Activated CD8-positive, alpha-beta memory T cell treated with anti-CD3 and anti-CD28 coated beads, Interleukin-2, amount 50 U/mL, for 24 hours (primary cell): ENCODE data around the gene FLG2.
"Not testable (repeated sequence)": the region's sequence is repeated elsewhere in the genome, so short reads cannot be mapped to it uniquely, and the experiment has no call there.

ENCODE experiments used
- DNase-seq: peaks from one replicate; pipeline ENCODE4 v3.0.0-alpha.2; 2020; ENCODE audit errors: extremely low read depth

Gene FLG2

DNA sequence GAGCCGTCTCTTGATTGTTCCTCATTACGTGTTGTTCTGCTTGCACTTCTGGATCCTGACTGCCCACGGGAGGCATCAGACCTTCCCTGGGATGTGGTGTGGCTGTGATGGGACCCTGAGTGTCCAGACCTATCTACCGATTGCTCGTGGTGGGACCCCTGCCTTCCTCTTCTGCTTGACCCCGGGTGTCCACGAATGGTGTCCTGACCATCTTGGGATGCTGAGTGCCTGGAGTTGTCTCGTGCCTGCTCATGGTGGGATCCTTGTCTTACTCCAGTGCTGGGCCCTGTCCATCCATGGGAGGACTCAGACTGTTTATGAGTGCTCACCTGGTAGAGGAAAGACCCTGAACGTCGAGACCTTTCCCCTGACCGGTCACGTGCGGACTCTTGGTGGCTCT, 47.6 kb downstream of the FLG2 start:
- DNase-seq: not testable (repeated sequence)

DNA sequence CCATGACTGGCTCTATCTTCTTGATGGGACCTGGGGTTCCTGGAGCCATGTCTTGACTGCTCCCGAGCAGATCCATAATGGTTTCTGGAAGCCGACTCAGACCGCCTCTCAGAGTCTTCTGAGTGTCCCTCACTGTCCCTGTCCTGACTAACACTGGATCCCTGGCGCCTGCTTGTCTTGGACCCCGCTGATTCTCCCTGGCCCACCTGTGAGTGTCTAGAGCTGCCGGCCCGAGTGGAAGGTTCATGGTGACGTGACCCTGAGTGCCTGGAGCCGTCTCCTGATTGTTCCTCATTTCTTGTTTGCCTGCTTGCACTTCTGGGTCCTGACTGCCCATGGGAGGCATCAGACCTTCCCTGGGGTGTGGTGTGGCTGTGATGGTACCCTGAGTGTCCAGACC, 49.9 kb downstream of the FLG2 start:
- no peak for DNase-seq

DNA sequence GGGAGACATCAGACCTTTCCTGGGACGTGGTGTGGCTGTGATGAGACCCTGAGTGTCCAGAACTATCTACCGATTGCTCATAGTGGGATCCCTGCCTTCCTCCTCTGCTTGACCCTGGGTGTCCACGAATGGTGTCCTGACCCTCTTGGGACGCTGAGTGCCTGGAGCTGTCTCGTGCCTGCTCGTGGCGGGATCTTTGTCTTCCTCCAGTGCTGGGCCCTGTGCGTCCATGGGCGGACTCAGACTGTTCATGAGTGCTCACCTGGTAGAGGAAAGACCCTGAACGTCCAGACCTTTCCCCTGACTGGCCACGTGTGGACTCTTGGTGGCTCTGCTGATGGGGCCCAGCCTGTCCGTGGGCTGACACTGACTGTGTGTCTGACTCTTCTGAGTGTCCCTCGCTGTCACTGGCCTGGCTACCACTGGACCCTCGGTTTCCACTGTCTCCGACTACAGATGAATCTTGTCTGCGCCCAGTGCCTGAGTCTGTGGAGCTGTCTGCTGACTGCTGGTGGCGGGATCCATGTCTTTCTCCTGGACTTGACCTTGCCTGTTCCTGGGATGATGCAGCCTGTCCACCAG, 50.4 kb downstream of the FLG2 start:
- DNase-seq: not testable (repeated sequence)

DNA sequence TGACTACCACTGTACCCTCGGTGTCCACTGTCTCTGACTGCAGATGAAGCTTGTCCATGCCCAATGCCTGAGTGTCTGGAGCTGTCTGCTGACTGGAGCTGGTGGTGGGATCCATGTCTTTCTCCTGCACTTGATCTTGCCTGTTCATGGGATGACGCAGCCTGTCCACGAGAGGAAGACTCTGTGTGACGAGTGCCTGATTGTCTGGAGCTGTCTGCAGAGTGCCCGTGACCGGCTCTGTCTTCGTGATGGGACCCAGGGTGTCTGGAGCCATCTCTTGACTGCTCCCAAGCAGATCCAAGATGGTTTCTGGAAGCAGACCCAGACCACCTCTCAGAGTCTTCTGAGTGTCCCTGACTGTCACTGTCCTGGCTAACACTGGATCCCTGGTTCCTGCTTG, 51.0 kb downstream of the FLG2 start:
- not testable (repeated sequence) for DNase-seq

GRCh38 chr1:152307970-152308369, 51.8 kb downstream of the FLG2 start:
- DNase-seq: not testable (repeated sequence)

GRCh38 chr1:152306123-152306522, 53.7 kb downstream of the FLG2 start:
- DNase-seq: not testable (repeated sequence)

GRCh38 chr1:152304773-152305172, 55.0 kb downstream of the FLG2 start:
- DNase-seq: not testable (repeated sequence)

DNA sequence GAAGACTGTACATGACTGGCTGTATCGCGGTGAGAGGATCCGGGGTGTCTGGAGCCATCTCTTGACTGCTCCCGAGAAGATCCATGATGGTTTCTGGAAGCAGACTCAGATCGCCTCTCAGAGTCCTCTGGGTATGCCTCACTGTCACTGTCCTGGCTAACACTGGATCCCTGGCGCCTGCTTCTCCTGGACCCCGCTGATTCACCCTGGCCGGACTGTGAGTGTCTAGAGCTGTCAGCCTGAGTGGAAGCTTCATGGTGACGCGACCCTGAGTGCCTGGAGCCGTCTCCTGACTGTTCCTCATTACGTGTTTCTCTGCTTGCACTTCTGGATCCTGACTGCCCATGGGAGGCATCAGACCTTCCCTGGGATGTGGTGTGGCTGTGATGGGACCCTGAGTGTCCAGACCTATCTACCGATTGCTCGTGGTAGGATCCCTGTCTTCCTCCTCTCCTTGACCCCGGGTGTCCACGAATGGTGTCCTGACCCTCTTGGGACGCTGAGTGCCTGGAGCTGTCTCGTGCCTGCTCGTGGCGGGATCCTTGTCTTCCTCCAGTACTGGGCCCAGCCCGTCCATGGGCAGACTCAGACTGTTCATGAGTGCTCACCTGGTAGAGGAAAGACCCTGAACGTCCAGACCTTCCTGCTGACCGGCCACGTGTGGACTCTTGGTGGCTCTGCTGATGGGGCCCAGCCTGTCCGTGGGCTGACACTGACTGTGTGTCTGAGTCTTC, 56.5 kb downstream of the FLG2 start:
- DNase-seq: not testable (repeated sequence)
